ENCODE results near the gene TBC1D9.

DNA sequence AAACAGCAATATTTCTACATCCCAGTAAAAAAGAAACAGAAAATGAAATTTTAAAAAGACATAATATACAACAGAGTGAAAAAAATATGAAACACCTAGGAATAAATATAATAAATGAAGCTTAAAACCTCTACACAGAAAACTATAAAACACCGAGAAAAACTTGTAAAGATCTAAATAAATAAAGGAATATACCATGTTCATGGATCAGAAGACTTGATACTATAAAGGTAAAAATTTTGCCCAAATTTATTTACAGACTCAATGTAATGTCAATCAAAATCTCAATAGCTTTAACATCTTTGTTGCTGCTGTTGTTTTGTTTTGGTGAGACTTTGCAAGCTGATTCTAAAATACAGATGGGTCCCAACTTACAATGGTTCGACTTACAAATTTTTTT is 5.7 kb downstream of the TBC1D9 start:
- TF ChIP-seq, protein P1, sequence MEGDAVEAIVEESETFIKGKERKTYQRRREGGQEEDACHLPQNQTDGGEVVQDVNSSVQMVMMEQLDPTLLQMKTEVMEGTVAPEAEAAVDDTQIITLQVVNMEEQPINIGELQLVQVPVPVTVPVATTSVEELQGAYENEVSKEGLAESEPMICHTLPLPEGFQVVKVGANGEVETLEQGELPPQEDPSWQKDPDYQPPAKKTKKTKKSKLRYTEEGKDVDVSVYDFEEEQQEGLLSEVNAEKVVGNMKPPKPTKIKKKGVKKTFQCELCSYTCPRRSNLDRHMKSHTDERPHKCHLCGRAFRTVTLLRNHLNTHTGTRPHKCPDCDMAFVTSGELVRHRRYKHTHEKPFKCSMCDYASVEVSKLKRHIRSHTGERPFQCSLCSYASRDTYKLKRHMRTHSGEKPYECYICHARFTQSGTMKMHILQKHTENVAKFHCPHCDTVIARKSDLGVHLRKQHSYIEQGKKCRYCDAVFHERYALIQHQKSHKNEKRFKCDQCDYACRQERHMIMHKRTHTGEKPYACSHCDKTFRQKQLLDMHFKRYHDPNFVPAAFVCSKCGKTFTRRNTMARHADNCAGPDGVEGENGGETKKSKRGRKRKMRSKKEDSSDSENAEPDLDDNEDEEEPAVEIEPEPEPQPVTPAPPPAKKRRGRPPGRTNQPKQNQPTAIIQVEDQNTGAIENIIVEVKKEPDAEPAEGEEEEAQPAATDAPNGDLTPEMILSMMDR (optimal IDR thresholded peaks at IDR 0.05 in 1 of 3, IDR thresholded peaks at IDR 0.05 in 1 of 3, conservative IDR thresholded peaks at IDR 0.05 in 1 of 3; ENCODE audit: extremely low read depth in 1 of 3, insufficient read depth in 2 of 3, low read length in 3 of 3): no peak
- TF ChIP-seq EZH2 (IDR thresholded peaks at IDR 0.05; ENCODE audit: low read length): no peak
